Esophagus squamous epithelium (tissue), 4 donors: ENCODE results near the gene LY6G6F.

Source experiments
- CTCF ChIP-seq, 6 experiments: fragments of 450-650 bp in 4 of 6; fragments of 200-600 bp in 2 of 6; sonication (generic) in 2 of 6; IDR thresholded peaks; one replicate each; pipeline ENCODE4 v1.5.1; 2016 to 2019; ENCODE audit warnings: antibody characterized with exemption in 6 of 6, mild to moderate bottlenecking in 4 of 6, moderate library complexity in 4 of 6
- POLR2A ChIP-seq, 4 donors: fragments of 450-650 bp; IDR thresholded peaks; one replicate each; pipeline ENCODE4 v1.6.1; 2017; ENCODE audit warnings: antibody characterized with exemption in 4 of 4, mild to moderate bottlenecking in 4 of 4, moderate library complexity in 3 of 4

- TF ChIP-seq CTCF (IDR thresholded peaks at IDR 0.05) (no peak), POLR2A (IDR thresholded peaks at IDR 0.05) (no peak)
These were observed 4.3 kb upstream of the LY6G6F start for GRCh38 chr6:31702405-31702818.
